Putamen (tissue), 1 donor: Measurements from ENCODE around the gene GABRR2.

Experiments used
- DNase-seq: peaks from one replicate; pipeline ENCODE4 v3.0.0-alpha.2; 2016; ENCODE audit warnings: low spot score

The GABRR2 gene

GRCh38 chr6:89208551-89208950, 106.5 kb downstream of the GABRR2 start:
- no peak for DNase-seq
